HG02870 (cell line): ENCODE data around the gene CNTROB.
A peak's percentile ranks its signal among the peaks of the same experiment; 100 is the strongest.

ENCODE experiments used
- ATAC-seq: cut with Tn5 transposase; IDR thresholded peaks from one replicate; pipeline ENCODE4 v1.9.1; 2021; ENCODE audit warnings: mild to moderate bottlenecking, moderate library complexity; ENCODE audit not compliant: unreplicated experiment

CNTROB gene

GRCh38 chr17:7903154-7904103 lies 28.6 kb upstream of the CNTROB start:
- ATAC-seq, result no peak

DNA sequence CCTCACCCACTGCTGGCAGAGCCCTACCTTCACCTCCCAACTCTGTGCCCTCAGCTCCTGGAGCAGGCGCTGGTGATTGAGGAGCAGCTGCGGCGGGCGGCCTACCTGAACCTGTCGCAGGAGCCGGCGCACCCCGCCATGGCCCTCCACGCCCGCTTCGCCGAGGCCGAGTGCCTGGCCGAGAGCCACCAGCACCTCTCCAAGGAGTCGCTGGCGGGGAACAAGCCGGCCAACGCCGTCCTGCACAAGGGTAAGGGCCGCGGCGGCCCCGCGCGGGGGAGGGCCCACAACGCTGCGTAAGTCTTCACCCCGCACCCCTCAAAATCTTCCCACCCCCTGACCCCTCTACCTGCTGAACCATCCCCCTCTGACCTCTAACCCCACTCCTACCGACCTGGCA lies 22.9 kb upstream of the CNTROB start:
- no peak for ATAC-seq

- no peak for ATAC-seq
Observed at GRCh38 chr17:7910281-7910680, 21.7 kb upstream of the CNTROB start.

- ATAC-seq, result no peak
Observed at GRCh38 chr17:7910711-7911110, 21.3 kb upstream of the CNTROB start.

- ATAC-seq, result no peak
Observed at GRCh38 chr17:7911116-7911515, 20.9 kb upstream of the CNTROB start.

DNA sequence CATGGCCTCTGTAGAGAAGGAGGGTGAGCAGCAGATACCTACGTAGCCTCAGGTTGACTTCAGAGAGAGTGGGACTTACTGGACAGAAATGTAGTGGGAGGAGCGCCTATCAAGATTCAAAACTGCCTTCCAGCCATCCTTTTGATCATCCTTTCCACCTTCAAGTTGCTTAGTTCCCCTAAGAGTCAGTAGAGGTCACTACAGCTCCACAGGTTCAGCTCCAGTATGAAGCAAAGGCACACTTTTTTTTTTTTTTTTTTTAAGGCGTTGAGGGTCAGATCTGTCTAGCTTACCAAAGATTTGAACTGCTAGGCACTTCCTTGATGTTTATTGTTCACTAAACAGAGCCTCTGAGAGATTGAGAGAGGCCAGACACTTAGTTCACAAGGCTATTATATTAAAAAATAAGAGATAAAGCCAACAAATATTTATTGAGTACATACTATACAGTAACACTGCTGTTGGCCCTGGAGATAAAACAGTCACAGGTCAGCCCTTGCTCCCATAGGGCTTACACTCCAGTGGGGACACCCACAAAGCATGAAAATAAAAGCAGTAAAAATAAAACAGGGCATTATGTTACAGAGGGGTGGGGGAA lies 19.0 kb upstream of the CNTROB start:
- ATAC-seq, result no peak

DNA sequence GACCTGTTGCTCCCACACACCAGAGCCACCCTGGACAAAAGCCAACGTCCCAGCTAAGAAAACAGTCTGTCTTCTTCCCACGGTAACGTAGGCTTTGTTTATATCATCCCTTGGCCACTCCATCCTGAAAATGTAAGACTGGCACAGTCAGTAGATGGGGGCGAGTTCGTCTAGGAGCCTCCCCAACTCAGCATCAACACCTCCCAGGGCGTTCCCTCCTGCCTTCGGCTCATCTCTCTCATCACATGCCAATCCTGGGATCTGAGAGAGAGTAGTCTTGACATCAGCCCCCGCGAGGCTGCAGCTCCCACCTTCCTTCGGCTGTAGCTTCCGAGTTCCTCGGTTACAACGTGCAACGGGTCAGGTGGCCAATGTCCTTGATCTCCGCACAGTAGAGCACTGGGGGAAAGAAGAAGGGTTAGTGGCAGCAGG lies 16.8 kb upstream of the CNTROB start:
- ATAC-seq, result no peak

- peak; percentile 75 for ATAC-seq
Observed at GRCh38 chr17:7915611-7916384, 16.2 kb upstream of the CNTROB start, which contains the start of gene RNF227. TSS of gene RNF227 (minus strand) at chr17:7916289. CDS start at chr17:7916195, 94 bp downstream.

DNA sequence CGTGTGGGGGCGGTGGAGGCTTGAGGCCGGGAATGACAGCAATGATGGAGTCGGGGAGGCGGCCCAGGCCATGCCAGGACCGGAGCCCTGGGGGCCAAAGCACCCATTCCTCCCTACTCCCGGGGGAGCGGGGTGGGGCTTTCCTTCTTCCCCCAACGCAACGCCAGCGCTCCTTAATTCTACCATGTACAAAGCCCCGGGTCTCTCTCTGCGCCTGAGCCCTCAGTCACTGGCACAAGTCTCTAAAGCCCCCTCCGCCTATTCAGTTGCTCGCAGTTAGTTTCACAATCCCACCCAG lies 15.7 kb upstream of the CNTROB start:
- ATAC-seq, result no peak

DNA sequence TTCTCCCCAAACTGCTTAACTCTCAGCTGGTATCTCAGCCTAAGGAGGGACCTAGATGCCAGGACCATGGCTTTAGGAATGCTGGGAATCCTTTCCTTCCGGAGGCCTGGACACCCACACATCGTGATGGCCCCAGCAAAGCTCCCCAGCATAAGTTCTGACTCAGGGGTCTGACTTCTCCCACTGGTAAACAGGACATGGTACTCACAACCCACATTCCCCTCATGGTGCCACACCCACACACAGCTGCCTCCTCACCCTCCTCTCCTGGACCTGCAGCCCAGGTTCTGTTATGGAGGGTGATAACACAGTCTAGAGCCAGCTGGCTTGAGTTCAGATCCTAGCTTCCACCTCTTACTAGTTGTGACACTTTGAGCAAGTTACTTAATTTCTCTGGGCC lies 15.2 kb upstream of the CNTROB start:
- ATAC-seq, result no peak

DNA sequence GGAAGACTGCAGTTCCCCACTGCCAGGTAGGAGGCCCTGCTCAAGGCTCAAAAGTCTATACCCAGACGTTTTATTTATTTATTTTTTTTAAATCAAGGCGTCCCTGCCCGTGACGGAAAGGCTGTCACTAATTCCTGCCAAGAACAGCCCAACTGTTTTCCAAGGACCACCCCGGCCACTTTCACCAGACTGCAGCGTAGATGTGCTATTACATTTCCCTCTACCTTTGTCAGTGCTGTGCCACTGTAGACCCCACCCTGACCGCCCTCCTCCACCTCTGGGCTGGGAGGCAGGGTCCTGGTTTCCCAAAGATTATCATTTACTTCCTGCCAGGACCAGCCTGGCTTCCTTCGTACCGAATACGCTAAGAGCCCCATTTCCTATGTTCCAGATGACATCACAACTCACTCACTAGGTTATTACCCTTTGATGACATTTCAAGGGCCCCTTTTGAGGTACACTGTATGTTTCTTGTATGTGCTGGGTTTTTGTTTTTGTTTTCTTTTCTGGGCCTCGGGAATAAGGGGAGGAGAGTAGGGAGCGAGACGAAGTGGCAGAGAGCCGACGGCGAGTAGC lies 9.6 kb upstream of the CNTROB start:
- ATAC-seq, result no peak

DNA sequence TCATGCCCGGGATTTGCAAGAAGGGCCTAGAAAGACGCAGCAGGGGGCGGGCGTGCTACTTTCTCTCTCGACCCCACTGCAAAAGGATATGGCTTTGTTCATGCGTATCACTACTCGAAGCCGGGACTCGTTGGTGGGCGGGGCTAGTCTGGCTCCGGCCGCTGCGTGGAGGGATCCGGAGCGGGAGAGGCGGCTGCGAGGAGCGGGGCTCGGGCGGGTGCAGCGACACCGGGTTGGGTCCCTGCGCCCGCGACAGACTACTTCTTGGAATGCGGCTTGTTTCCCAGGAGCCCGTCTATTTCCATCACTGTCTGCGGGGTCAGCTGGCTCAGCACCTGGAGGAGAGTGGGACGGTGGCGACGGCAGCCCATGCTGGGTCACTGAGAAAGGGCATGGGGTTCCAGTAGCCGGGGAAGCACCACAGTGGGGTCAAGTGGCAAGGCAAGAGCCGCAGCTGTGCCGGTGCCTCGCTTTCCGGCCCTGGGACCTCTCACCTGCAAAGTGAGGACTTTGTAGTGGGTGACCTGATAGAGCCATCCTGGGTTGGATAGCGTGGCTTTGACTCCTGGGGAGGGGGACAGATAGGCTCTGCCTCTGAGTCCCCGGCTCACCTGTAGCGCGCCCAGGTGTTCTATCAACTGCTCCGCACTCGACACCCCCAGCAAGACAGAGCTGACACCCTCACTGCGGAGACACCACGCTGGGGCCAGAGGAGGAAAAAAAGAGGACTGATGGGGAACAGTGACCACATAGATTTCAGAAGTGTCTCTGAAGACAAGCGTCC lies 9.0 kb upstream of the CNTROB start:
- ATAC-seq, result no peak

DNA sequence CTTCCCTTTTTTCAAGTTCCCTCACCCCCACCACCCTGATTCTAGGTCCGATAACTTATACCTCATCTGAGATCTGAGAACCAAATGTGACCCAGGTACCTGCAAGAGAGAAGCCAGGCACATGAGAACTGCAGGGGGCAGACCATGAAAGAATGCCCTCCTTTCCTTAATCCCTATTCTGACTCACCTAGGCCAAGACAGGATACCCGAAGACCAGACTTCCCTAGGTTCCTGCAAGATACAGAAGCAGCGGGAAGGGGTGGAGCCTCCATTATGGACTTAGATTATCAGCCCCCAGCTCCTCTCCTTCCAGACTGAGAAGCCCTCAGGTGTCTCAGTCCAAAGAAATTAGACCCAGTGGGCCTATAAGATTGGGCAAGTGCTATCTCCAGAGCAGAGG lies 4.4 kb upstream of the CNTROB start:
- no peak for ATAC-seq

DNA sequence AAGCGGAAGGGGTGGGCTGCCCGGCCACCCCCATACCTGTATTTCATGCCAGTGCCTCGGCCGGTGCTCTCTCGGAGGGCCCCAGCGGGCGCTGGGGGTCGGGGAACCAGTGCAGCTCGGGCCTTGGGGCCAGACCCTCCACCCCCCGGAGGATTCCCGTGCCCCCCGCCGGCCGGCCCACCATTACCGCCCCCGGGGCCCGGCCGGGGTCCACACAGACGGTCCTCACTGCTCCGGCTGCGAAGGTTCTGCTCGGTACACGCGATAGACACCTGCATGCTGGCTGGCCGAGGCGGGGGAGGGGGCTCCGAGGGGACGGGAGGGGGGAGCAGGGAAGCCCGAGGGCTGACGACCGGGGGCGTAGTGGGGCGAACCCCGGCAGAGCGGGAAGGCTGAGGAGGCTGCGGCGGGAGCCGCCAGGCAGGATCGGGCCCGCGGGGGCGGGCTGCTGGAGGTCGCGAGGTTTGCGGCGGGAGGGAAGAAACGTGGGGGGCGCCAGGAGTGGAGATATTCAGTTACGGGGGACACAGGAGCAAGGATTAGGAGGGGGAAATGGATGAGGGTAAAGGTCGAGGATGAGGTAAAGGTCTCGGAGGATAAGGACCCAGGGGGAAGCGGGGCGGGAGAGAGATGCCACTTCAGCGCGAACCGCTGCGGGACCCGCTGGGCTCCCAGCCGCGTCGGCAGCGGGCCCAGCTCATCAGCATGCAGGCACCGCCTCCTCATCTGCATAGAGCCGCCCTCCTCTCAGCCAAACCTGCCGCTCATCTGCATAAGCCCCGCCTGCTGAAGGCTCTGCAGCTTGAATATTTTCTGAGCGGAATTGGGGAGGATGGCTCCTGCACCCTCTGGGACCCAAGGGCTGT lies 2.6 kb upstream of the CNTROB start, which contains the start of gene KCNAB3:
Gene KCNAB3 (minus strand): TSS at position 699 of the 866 bp plus-strand sequence. CDS start 421 bp downstream, at position 278.
- no peak for ATAC-seq

GRCh38 chr17:7930841-7931631 lies 970 bp upstream of the CNTROB start:
- no peak for ATAC-seq

GRCh38 chr17:7932483-7932891 lies 481 bp downstream of the CNTROB start:
- no peak for ATAC-seq

DNA sequence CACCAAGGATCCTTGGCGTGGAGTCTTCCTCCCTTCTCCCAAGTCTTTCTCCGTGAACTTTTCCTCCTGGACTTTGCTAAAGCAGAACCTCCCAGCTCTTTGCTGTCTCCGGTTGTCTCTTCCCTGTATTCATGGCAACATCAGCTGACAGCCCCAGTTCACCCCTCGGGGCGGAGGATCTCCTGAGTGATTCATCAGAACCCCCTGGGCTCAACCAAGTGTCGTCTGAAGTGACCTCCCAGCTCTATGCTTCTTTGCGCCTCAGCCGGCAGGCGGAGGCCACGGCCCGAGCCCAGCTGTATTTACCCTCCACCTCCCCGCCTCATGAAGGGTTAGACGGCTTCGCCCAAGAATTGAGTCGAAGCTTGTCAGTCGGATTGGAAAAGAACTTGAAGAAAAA lies 943 bp downstream of the CNTROB start:
- no peak for ATAC-seq

DNA sequence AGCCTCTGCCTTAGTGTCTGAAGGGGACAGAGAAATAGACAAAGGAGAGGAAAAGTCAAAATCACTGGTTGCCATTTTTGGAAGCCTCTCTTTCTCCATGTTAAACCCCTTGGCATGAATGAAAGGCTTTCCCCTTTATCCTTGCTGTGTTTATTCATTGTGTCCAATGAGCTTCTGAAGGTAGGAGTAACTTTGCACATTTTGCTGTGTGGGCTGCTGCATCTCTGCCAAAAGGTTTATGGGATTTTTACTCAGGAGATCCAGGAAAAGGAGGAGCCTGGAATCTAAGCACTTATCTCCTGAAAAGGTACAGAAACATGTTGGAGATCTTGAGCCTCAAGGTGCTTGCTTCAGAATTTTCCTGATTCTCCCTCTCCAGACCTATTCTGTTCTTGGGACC lies 3.9 kb downstream of the CNTROB start:
- ATAC-seq, result no peak

DNA sequence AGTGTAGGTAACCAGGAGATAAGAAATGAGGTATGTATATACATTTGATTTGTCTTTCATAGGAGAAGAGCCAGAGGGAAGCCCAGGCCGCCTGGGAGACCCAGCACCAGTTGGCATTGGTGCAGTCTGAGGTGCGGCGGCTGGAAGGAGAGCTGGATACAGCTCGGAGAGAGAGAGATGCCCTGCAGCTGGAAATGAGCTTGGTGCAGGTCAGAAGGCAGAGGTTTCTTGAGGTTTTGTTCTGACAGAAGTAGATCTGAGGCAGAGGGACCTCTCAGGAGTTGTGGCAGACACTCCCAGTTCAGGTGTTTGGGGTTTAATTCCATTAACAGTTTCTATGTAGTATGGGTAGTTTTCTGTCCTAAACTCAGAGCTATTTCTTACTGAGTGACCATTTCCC lies 8.0 kb downstream of the CNTROB start:
- no peak for ATAC-seq
